ENCODE data around the gene ARHGAP31. TPM values are rescaled to one million over a fixed set of nuclear protein-coding genes. Genes with fewer than 3 reads are reported as not detected.

ARHGAP31 gene, protein sequence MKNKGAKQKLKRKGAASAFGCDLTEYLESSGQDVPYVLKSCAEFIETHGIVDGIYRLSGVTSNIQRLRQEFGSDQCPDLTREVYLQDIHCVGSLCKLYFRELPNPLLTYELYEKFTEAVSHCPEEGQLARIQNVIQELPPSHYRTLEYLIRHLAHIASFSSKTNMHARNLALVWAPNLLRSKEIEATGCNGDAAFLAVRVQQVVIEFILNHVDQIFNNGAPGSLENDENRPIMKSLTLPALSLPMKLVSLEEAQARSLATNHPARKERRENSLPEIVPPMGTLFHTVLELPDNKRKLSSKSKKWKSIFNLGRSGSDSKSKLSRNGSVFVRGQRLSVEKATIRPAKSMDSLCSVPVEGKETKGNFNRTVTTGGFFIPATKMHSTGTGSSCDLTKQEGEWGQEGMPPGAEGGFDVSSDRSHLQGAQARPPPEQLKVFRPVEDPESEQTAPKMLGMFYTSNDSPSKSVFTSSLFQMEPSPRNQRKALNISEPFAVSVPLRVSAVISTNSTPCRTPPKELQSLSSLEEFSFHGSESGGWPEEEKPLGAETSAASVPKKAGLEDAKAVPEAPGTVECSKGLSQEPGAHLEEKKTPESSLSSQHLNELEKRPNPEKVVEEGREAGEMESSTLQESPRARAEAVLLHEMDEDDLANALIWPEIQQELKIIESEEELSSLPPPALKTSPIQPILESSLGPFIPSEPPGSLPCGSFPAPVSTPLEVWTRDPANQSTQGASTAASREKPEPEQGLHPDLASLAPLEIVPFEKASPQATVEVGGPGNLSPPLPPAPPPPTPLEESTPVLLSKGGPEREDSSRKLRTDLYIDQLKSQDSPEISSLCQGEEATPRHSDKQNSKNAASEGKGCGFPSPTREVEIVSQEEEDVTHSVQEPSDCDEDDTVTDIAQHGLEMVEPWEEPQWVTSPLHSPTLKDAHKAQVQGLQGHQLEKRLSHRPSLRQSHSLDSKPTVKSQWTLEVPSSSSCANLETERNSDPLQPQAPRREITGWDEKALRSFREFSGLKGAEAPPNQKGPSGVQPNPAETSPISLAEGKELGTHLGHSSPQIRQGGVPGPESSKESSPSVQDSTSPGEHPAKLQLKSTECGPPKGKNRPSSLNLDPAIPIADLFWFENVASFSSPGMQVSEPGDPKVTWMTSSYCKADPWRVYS (N-terminal part only)
- total RNA-seq = 24.3 and 42.5 TPM in 2 replicates

DNA sequence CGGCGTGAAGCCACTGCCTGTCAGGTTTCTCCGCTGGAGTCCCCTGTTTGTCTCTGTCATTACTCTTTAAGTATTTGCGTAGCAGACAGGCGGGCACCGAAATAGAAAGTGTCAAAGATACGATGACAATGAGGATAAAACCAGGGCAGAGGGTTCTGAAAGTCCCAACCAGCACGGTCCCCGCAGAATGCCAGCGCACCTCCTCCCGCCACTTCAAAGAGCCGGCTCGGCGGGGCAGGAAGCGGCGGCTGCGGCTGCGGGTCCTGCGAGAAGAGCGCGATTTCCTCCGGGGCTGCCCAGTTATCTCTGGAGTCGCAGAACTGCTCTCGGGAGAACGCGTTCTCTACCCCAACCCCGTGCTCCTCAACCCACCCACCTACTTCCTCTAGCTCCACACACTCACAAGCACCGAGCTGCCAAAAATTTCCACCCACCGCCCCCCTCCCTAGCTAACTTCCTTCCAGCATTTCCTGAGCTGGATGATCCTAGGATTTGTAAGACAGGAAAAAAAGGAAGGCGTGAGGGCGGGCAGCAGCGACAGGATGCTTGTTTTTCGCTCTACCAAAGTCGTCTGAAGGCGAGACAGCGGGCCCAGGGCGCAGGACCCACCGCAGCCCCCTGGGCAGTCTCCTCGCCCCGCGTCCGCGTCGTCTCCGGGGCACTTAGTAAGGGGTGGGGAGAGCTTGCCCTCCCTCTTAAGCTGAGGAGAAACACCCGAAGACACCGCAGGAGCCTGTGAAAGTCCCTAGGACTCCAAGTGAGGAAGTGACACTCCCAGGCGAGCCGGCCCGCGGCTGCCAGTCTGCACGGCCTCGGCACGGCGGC, at the start of gene ARHGAP31:
TSS of gene ARHGAP31 (plus strand) at position 513 of the 825 bp plus-strand sequence. CDS start 522 bp downstream, outside the sequence.

DNA sequence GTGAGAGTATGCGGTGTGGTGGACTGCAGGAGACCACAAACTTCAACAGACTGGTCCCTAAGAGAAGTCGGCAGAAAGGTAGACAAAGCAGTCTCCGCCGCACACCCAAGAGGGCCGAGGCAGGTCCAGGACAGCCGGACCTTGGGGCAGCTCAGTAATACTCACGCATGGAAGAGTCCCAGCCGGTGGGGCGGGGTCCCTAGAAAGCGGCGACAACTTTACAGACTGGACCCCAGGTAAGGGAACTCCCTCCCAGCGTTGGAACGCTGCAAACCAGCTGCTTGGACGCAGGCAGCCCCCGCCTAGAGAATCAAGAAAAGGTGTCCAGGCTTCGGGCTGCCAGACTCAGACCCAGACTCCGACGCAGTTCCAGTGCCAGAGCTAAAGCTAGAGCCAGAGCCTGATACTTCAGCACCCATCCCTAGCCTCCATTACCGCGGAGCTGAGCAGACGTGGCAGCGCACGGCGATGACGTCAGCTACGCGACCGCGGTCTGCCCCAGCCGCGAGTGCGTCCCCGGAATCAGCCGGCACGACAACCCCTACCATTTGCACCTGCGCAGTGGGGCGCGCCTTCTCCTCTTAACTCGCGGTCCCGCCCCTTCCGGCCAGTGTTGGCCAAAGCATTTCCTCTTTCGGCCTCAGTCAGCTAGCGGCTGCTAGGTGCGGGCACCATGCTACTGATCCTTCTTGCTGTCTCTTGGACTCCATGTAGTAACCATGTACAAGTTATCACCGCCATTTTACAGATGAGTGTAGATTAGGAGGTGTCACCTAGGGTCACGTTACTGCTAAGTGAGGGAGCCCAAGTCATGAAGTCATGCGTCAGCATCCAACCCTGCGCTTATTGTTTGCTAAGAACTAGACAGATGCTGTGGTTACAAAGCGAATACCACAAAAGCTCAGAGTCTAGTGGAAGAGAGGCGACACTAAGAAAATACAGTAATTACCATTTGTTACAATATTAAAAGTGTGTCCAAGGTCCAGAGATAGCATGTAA, 169.3 kb downstream of the ARHGAP31 start, which contains the start of gene TMEM39A:
TSS of gene TMEM39A (minus strand) at position 445 of the 999 bp plus-strand sequence. CDS start 1,541 bp downstream, outside the sequence.

Other genes with a start within 250 kb of the ARHGAP31 start
- not detected in 2 replicates for gene TEX55, start 148.2 kb upstream of the ARHGAP31 start, total RNA-seq
- 0.16 TPM in 1 of 2 replicates, not detected in the other for gene UPK1B, start 120.8 kb upstream of the ARHGAP31 start, total RNA-seq
- 3.9 and 5.8 TPM in 2 replicates for gene B4GALT4, start 53.5 kb upstream of the ARHGAP31 start, total RNA-seq
- 22.2 and 53.9 TPM in 2 replicates for gene TMEM39A, start 169.2 kb downstream of the ARHGAP31 start, total RNA-seq
- 9.6 and 29.3 TPM in 2 replicates for gene POGLUT1, start 174.6 kb downstream of the ARHGAP31 start, total RNA-seq
- 28.2 and 31.4 TPM in 2 replicates for gene TIMMDC1, start 204.2 kb downstream of the ARHGAP31 start, total RNA-seq

Measured in bladder microvascular endothelial cell (primary cell).